DND-41 (cell line): ENCODE results near the gene PODXL.

Experiments used
- ATAC-seq: fragments of 200-7000 bp; cut with Tn5 transposase; 3 replicates; pipeline ENCODE4 v1.9.1; 2021; ENCODE audit warnings: low read depth; ENCODE audit not compliant: insufficient read depth
- DNase-seq: peaks from one replicate; pipeline ENCODE4 v3.0.0-alpha.2; 2020
- H2AFZ ChIP-seq: 2 replicates; pipeline ENCODE4 v1.6.0; 2012; ENCODE audit warnings: low read depth, low read length
- H3K27ac ChIP-seq: 2 replicates; pipeline ENCODE4 v1.5.1; 2012; ENCODE audit warnings: low read length, inconsistent platforms
- H3K27me3 ChIP-seq: fragments of 200-600 bp; sonication (generic); 2 replicates; pipeline ENCODE4 v1.6.0; 2012; ENCODE audit warnings: low read length, mild to moderate bottlenecking, inconsistent platforms; ENCODE audit not compliant: insufficient read depth, poor library complexity
- H3K36me3 ChIP-seq: 2 replicates; pipeline ENCODE4 v1.5.1; 2012; ENCODE audit warnings: low read length, inconsistent platforms; ENCODE audit not compliant: insufficient read depth
- H3K4me1 ChIP-seq: 2 replicates; pipeline ENCODE4 v1.5.1; 2012; ENCODE audit warnings: mild to moderate bottlenecking, low read length; ENCODE audit not compliant: insufficient read depth
- H3K4me2 ChIP-seq: 2 replicates; pipeline ENCODE4 v1.6.0; 2012; ENCODE audit warnings: mild to moderate bottlenecking, moderate library complexity, low read length, inconsistent platforms; ENCODE audit not compliant: insufficient read depth
- H3K4me3 ChIP-seq, 2 experiments: fragments of 200-600 bp in 1 of 2; shearing (Covaris generic) in 1 of 2; 2 replicates each; pipeline ENCODE4 v1.5.1; 2012 to 2016; ENCODE audit warnings: inconsistent platforms in 2 of 2, low read length in 2 of 2, mild to moderate bottlenecking in 2 of 2, low read depth in 1 of 2, moderate library complexity in 1 of 2
- H3K79me2 ChIP-seq: 2 replicates; pipeline ENCODE4 v1.6.0; 2012; ENCODE audit warnings: low read length, inconsistent platforms; ENCODE audit not compliant: insufficient read depth
- H3K9ac ChIP-seq: 2 replicates; pipeline ENCODE4 v1.6.0; 2012; ENCODE audit warnings: low read depth, mild to moderate bottlenecking, inconsistent platforms, low read length, moderate library complexity
- H3K9me3 ChIP-seq: 2 replicates; pipeline ENCODE4 v1.5.1; 2012; ENCODE audit warnings: low read length, moderate library complexity, mild to moderate bottlenecking, inconsistent platforms; ENCODE audit not compliant: insufficient read depth, severe bottlenecking
- H4K20me1 ChIP-seq: 2 replicates; pipeline ENCODE4 v1.6.0; 2012; ENCODE audit warnings: low read length; ENCODE audit not compliant: insufficient read depth
- EZH2 ChIP-seq: IDR thresholded peaks from 3 replicates; pipeline ENCODE4 v1.6.1; 2012; ENCODE audit warnings: borderline replicate concordance, low read depth, mild to moderate bottlenecking, moderate library complexity, low read length, inconsistent platforms; ENCODE audit not compliant: severe bottlenecking
- TF ChIP-seq, protein P1 (sequence below): IDR thresholded peaks from 2 replicates; pipeline ENCODE4 v1.5.1; 2012; ENCODE audit warnings: borderline replicate concordance, low read length, moderate library complexity, mild to moderate bottlenecking; ENCODE audit not compliant: poor library complexity, severe bottlenecking; ENCODE audit errors: extremely low read depth

Gene PODXL

DNA sequence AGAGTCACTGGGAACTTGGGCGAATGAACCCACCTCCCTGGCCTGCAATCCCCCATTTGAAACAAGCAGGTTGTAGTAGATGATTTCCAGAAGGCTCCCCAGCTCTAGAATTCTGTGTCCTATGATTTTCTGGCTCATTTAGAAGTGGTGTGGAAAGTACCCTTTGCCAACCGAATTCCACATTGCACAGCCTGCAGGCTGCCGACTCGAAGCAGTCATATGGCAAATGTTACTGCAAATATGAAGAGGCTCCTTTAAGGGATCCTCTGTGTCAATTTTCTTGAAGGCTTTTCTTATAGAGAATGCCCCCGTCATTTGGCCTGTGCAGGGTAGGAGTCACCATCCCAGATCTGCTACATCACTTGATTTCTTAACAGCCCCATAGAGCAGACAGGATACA is 5.6 kb downstream of the PODXL start:
- H3K27ac ChIP-seq = no peak overlapping the region
- no peak overlapping the region for H3K9ac ChIP-seq
- H3K27me3 ChIP-seq = no peaks in the 10 kb centered on the region
- TF ChIP-seq, protein P1, sequence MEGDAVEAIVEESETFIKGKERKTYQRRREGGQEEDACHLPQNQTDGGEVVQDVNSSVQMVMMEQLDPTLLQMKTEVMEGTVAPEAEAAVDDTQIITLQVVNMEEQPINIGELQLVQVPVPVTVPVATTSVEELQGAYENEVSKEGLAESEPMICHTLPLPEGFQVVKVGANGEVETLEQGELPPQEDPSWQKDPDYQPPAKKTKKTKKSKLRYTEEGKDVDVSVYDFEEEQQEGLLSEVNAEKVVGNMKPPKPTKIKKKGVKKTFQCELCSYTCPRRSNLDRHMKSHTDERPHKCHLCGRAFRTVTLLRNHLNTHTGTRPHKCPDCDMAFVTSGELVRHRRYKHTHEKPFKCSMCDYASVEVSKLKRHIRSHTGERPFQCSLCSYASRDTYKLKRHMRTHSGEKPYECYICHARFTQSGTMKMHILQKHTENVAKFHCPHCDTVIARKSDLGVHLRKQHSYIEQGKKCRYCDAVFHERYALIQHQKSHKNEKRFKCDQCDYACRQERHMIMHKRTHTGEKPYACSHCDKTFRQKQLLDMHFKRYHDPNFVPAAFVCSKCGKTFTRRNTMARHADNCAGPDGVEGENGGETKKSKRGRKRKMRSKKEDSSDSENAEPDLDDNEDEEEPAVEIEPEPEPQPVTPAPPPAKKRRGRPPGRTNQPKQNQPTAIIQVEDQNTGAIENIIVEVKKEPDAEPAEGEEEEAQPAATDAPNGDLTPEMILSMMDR = no peak
- TF ChIP-seq EZH2 = no peak
- no peak for ATAC-seq
- H4K20me1 ChIP-seq = no peaks in the 10 kb centered on the region; the same call in 1 of the 2 replicates
- no peak overlapping the region for H3K4me2 ChIP-seq
- H3K9me3 ChIP-seq = no peaks in the 10 kb centered on the region
- H3K79me2 ChIP-seq = no peaks in the 10 kb centered on the region
- DNase-seq = no peak
- peaks cover 6% of the 10 kb centered on the region for H3K4me1 ChIP-seq
- no peak overlapping the region for H2AFZ ChIP-seq
- no peak overlapping the region for H3K4me3 ChIP-seq
- no peaks in the 10 kb centered on the region for H3K36me3 ChIP-seq

GRCh38 chr7:131548371-131548770 is 8.1 kb downstream of the PODXL start:
- no peaks in the 10 kb centered on the region for H4K20me1 ChIP-seq
- H3K36me3 ChIP-seq = no peaks in the 10 kb centered on the region
- no peaks in the 10 kb centered on the region for H3K27me3 ChIP-seq

DNA sequence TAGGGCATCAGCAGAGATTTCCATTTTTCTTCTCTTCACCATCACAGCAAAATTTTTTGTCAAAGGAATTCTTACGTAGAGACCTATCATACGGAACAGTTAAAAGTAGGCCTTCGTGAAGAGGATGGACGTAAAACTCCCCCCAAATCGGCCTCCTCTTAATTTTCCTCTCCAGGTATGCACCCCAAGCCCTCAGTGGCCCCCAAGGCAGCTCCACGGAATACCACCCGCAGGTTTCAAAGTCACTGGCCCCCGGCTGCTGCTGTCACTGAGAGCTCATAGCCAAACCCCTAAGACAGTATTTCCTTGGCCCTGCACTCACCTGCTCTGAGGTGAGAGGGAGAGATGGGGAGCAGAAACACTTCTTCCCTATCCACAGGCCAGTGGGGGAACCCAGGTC is 8.8 kb downstream of the PODXL start:
- no peaks in the 10 kb centered on the region for H3K4me1 ChIP-seq
- H3K79me2 ChIP-seq = no peaks in the 10 kb centered on the region
- DNase-seq (no peak), ATAC-seq (no peak)
- TF ChIP-seq EZH2 = no peak
- TF ChIP-seq, protein P1 = no peak
- H3K4me2 ChIP-seq = no peak overlapping the region
- H3K4me3 ChIP-seq = no peak overlapping the region
- no peaks in the 10 kb centered on the region for H3K36me3 ChIP-seq
- H4K20me1 ChIP-seq = no peaks in the 10 kb centered on the region
- H3K9me3 ChIP-seq = no peaks in the 10 kb centered on the region
- H3K9ac ChIP-seq = no peak overlapping the region
- H2AFZ ChIP-seq = no peak overlapping the region
- no peak overlapping the region for H3K27ac ChIP-seq
- H3K27me3 ChIP-seq = no peaks in the 10 kb centered on the region

More at GRCh38 chr7:131548371-131548770, 8.1 kb downstream of the PODXL start:
- no peak overlapping the region for H2AFZ ChIP-seq
- no peak for TF ChIP-seq EZH2
- TF ChIP-seq, protein P1 = no peak
- no peak for DNase-seq
- H3K4me2 ChIP-seq = no peak overlapping the region
- no peak overlapping the region for H3K4me3 ChIP-seq
- H3K79me2 ChIP-seq = no peaks in the 10 kb centered on the region
- H3K9ac ChIP-seq = no peak overlapping the region
- no peaks in the 10 kb centered on the region for H3K9me3 ChIP-seq
- no peak for ATAC-seq
- H3K4me1 ChIP-seq = no peaks in the 10 kb centered on the region
- H3K27ac ChIP-seq = no peak overlapping the region

DNA sequence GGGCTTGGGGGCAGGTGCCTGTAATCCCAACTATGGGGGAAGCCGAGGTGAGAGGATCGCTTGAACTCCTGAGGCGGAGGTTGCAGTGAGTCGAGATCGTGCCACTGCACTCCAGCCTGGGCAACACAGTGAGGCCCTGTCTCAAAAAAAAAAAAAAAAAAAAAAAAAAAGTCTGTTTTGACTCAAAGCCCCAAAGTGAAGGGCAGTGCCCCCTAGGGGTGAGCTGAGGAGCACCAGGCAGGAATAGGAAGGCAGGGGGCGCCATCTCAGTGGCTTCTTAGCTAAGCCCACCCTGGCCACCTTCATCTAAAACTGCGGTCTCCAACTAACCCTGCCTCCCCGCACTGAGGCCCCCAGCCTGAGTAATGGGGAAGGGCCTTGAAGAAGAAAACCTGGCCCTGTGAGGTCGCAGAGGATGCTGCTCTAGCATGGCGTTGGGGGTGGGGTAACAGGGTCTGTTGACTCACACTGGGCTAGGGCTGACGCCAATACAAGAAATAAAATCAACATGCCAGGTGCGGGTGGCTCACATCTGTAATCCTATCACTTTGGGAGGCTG is 9.8 kb downstream of the PODXL start:
- no peaks in the 10 kb centered on the region for H3K9me3 ChIP-seq
- H3K27ac ChIP-seq = no peak overlapping the region
- no peak overlapping the region for H2AFZ ChIP-seq
- no peaks in the 10 kb centered on the region for H3K27me3 ChIP-seq
- no peaks in the 10 kb centered on the region for H4K20me1 ChIP-seq
- no peaks in the 10 kb centered on the region for H3K4me1 ChIP-seq
- no peak overlapping the region for H3K9ac ChIP-seq
- no peak overlapping the region for H3K4me2 ChIP-seq
- no peaks in the 10 kb centered on the region for H3K79me2 ChIP-seq
- DNase-seq (peak; percentile 65), ATAC-seq (peak; percentile 56; the same call in 2 of the 3 replicates)
- no peaks in the 10 kb centered on the region for H3K36me3 ChIP-seq
- no peak overlapping the region for H3K4me3 ChIP-seq
- TF ChIP-seq, protein P1 = peak; percentile 77
- TF ChIP-seq EZH2 = no peak
